IPS-18a (cell line): ENCODE data around the gene CAMK2D.

ENCODE experiments used
- H3K27ac ChIP-seq: one replicate; pipeline ENCODE4 v1.5.1; 2013; ENCODE audit warnings: low read length
- H3K27me3 ChIP-seq: one replicate; pipeline ENCODE4 v1.6.1; 2013; ENCODE audit warnings: mild to moderate bottlenecking, low read length; ENCODE audit not compliant: control insufficient read depth, insufficient read depth
- H3K36me3 ChIP-seq: one replicate; pipeline ENCODE4 v1.6.1; 2013; ENCODE audit warnings: low read depth, low read length; ENCODE audit not compliant: control insufficient read depth
- H3K4me1 ChIP-seq: one replicate; pipeline ENCODE4 v1.6.1; 2013; ENCODE audit warnings: low read depth, low read length; ENCODE audit not compliant: control insufficient read depth
- H3K4me3 ChIP-seq: one replicate; pipeline ENCODE4 v1.5.1; 2013; ENCODE audit warnings: low read length
- H3K9ac ChIP-seq: one replicate; pipeline ENCODE4 v1.6.1; 2013; ENCODE audit warnings: mild to moderate bottlenecking, low read length, moderate library complexity
- H3K9me3 ChIP-seq: one replicate; pipeline ENCODE4 v1.6.1; 2013; ENCODE audit warnings: low read depth, low read length; ENCODE audit not compliant: control insufficient read depth

CAMK2D gene

GRCh38 chr4:113420938-113421337 is 340.6 kb downstream of the CAMK2D start:
- Histone ChIP-seq H3K4me3 (no peak overlapping the region), H3K36me3 (no peaks in the 10 kb centered on the region), H3K4me1 (no peaks in the 10 kb centered on the region), H3K27ac (no peak overlapping the region), H3K9ac (no peak overlapping the region), H3K27me3 (no peaks in the 10 kb centered on the region), H3K9me3 (no peaks in the 10 kb centered on the region)

GRCh38 chr4:113419631-113420030 is 341.9 kb downstream of the CAMK2D start:
- no peaks in the 10 kb centered on the region for H3K27me3 ChIP-seq
- no peak overlapping the region for H3K27ac ChIP-seq

DNA sequence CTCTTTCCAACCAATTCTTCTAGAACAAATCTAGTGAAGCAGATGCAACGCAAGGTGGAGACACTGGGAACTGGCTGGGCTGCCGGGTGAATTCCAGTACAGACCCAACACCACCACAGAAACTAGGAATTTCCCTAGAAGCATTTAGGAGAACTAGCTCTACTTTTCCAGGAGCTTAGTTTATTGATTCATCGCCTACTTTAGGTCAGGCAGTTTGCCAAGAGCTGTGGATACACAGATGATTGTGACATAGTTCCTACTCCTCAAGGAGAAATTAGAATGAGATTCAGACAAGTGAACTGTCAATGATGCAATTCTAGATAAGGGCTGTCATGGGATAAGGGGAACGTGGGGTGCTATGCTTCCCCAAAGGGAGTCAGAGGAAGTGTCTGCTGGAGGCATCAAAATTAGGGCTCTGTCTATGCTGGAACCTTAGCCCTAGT is 350.0 kb downstream of the CAMK2D start:
- H3K9me3 ChIP-seq, result no peaks in the 10 kb centered on the region

More at GRCh38 chr4:113419631-113420030, 341.9 kb downstream of the CAMK2D start:
- H3K9me3 ChIP-seq, result no peaks in the 10 kb centered on the region
- H3K9ac ChIP-seq, result no peak overlapping the region
- H3K36me3 ChIP-seq, result no peaks in the 10 kb centered on the region
- no peaks in the 10 kb centered on the region for H3K4me1 ChIP-seq
- no peak overlapping the region for H3K4me3 ChIP-seq

GRCh38 chr4:113410686-113411085 is 350.9 kb downstream of the CAMK2D start:
- H3K9me3 ChIP-seq, result no peaks in the 10 kb centered on the region
- no peak overlapping the region for H3K27ac ChIP-seq
- H3K4me1 ChIP-seq, result no peaks in the 10 kb centered on the region
- H3K27me3 ChIP-seq, result no peaks in the 10 kb centered on the region
- no peaks in the 10 kb centered on the region for H3K36me3 ChIP-seq
- H3K9ac ChIP-seq, result no peak overlapping the region
- H3K4me3 ChIP-seq, result no peak overlapping the region

More for the DNA sequence above, 350.0 kb downstream of the CAMK2D start:
- H3K4me3 ChIP-seq, result no peak overlapping the region
- H3K9ac ChIP-seq, result no peak overlapping the region
- no peaks in the 10 kb centered on the region for H3K4me1 ChIP-seq
- no peak overlapping the region for H3K27ac ChIP-seq
- H3K27me3 ChIP-seq, result no peaks in the 10 kb centered on the region
- H3K36me3 ChIP-seq, result no peaks in the 10 kb centered on the region

DNA sequence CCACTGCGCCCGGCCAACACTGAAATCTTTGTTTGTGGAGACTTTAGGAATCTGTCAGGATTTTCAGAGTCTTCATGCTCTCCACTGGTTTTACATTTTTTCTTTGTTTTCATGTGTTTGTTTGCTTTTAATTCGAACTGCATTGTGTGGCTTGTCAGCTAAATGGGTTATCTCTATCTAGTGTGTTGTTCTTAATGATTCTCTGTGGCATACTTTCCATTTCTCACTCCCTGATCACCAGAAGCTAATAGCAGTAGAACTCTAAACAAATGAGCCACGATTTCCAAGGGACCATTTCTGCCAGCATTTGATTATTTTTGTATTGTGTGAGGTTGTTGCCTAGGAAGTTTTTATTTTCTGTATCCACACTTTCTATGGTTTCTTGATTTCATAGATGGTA is 352.4 kb downstream of the CAMK2D start:
- Histone ChIP-seq H3K4me1 (no peaks in the 10 kb centered on the region), H3K9me3 (no peaks in the 10 kb centered on the region), H3K27me3 (no peaks in the 10 kb centered on the region), H3K27ac (no peak overlapping the region), H3K9ac (no peak overlapping the region), H3K36me3 (no peaks in the 10 kb centered on the region), H3K4me3 (no peak overlapping the region)

GRCh38 chr4:113407409-113407808 is 354.1 kb downstream of the CAMK2D start:
- H3K4me3 ChIP-seq, result no peak overlapping the region
- no peaks in the 10 kb centered on the region for H3K36me3 ChIP-seq
- H3K9ac ChIP-seq, result no peak overlapping the region
- no peak overlapping the region for H3K27ac ChIP-seq
- no peaks in the 10 kb centered on the region for H3K27me3 ChIP-seq
- no peaks in the 10 kb centered on the region for H3K4me1 ChIP-seq
- H3K9me3 ChIP-seq, result no peaks in the 10 kb centered on the region

DNA sequence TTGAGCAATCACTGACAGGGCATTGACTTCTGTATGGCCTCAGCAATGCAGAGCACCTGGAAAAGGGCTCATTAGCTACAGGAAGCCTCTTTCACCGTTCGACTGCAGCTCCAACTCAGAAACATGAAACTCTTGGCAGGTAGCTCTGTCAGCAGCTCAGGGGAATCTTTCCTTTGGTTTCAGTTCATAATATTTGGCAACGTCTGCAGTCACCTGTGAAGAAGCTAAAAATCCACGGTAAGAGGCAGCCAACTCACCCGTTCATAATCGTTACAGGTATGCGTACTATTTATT is 354.9 kb downstream of the CAMK2D start:
- Histone ChIP-seq H3K9ac (no peak overlapping the region), H3K27ac (no peak overlapping the region), H3K9me3 (no peaks in the 10 kb centered on the region), H3K4me1 (no peaks in the 10 kb centered on the region), H3K36me3 (no peaks in the 10 kb centered on the region), H3K4me3 (no peak overlapping the region), H3K27me3 (no peaks in the 10 kb centered on the region)

- no peaks in the 10 kb centered on the region for H3K4me1 ChIP-seq
- H3K4me3 ChIP-seq, result no peak overlapping the region
- H3K36me3 ChIP-seq, result no peaks in the 10 kb centered on the region
- H3K27me3 ChIP-seq, result no peaks in the 10 kb centered on the region
- no peaks in the 10 kb centered on the region for H3K9me3 ChIP-seq
- H3K27ac ChIP-seq, result no peak overlapping the region
- H3K9ac ChIP-seq, result no peak overlapping the region
These were observed 355.4 kb downstream of the CAMK2D start for GRCh38 chr4:113405874-113406722.

DNA sequence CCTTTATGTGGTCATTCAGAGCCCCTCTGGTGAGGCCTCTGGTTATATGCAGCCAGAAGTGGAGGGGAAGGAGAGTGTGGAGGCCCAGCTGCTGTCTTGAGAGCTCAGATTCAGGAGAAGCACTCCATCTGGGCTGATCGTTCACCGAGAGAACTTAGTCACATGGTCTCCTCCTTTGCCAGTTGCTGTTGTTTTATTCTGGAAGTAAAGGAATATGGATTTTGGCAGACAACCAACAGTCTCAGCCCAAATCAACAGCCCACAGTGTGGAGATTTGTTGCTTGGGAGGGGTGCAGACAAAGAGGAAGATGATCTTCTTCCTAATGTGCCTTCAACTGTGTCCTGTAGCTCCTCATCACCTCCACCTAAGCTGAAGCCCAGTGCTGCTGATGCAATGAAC is 356.7 kb downstream of the CAMK2D start:
- H3K9me3 ChIP-seq, result no peaks in the 10 kb centered on the region
- no peak overlapping the region for H3K9ac ChIP-seq
- H3K27ac ChIP-seq, result no peak overlapping the region
- no peaks in the 10 kb centered on the region for H3K27me3 ChIP-seq
- H3K36me3 ChIP-seq, result no peaks in the 10 kb centered on the region
- H3K4me1 ChIP-seq, result no peaks in the 10 kb centered on the region
- H3K4me3 ChIP-seq, result no peak overlapping the region

DNA sequence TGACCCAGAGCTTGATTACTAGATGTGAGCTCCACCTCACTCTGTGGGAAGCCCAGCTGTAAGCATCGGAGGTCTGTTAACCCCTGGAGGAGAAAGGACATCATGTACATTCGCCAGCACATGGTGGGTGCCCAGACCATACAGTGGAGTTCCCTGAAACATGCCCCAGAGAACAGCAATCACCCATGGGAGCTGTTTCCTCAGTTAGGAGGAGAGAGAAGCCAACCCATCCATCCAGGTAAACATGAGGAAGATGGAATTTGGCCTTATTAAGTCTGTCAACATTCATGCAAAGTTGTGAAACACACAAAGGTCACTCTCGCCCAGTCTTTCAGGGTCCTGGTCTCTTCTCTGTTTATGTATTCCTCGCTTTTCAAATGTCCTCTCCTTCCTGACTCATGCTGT is 357.4 kb downstream of the CAMK2D start:
- Histone ChIP-seq H3K36me3 (no peaks in the 10 kb centered on the region), H3K27me3 (no peaks in the 10 kb centered on the region), H3K9ac (no peak overlapping the region), H3K4me3 (no peak overlapping the region), H3K4me1 (no peaks in the 10 kb centered on the region), H3K9me3 (no peaks in the 10 kb centered on the region), H3K27ac (no peak overlapping the region)
